HG03558 (cell line): Measurements from ENCODE around the gene RUSF1.
"Not testable (repeated sequence)": the region's sequence is repeated elsewhere in the genome, so short reads cannot be mapped to it uniquely, and the experiment has no call there.

ENCODE experiments used
- ATAC-seq: cut with Tn5 transposase; IDR thresholded peaks from one replicate; pipeline ENCODE4 v1.9.1; 2021; ENCODE audit warnings: moderate number of reproducible peaks; ENCODE audit not compliant: unreplicated experiment; ENCODE audit errors: extremely low read depth

RUSF1 gene

DNA sequence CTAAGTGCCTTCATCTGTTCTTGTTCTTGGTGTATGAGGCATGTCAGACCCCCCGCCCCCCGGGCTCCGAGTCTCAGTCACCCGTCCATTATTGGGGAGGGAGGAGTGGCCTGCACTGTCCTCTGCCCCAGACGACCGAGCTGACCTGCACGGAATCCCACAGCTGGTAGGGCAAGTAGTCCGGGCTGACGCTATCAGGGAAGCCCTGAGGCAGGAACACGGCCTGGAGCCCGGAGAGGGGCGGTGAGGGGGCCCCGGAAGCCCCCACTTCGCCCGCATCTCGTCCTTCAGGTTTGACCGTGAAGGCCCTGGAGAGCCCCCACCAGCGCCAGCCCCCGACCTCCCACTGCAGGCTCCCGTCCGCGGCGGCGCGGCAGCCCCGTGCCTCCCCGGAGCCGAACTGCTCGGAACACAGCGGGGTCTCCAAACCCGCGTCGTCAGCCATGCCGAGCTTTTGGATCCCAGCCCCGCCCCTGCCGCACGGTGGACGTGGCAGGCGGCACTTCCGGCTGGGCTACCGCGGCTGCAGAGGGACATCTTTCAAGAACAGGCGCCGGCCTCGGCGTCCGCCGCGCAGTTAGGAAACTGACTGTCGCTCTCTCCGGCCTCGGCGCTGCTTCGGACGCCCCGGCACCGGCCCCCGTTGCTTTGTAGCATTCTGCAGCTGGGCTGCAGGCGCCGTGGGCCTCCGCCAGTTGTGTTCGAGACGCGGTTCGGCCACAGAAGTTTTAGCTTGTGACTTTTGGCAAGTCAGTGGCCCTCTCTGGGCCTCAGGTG lies at the start of gene RUSF1:
Gene RUSF1, minus strand, starts transcription at position 463 of the 777 bp plus-strand sequence. Its CDS starts 18 bp downstream, at position 445.
- ATAC-seq: peak; percentile 72

DNA sequence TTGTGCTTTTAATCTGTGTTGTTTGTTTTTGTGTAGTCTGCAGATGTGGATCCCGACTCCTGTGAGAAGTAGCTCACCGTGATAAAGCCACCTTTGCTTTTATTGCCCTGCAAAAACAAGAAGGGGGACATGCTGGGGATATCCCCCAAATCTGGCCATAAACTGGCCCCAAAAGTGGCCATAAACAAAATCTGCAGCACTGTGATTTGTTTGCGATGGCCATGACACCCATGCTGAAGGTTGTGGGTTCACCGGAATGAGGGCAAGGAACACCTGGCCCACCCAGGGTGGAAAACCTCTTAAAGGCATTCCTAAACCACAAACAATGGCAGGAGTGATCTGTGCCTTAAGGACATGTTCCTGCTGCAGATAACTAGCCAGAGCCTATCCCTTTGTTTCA lies 34.6 kb upstream of the RUSF1 start:
- no peak for ATAC-seq

DNA sequence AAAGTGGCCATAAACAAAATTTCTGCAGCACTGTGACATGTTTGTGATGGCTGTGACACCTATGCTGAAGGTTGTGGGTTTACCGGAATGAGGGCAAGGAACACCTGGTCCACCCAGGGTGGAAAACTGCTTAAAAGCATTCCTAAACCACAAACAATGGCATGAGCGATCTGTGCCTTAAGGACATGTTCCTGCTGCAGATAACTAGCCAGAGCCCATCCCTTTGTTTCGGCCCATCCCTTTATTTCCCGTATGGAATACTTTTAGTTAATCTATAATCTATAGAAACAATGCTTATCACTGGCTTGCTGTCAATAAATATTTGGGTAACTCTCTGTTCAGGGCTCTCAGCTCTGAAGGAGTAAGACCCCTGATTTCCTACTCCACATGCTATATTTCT lies 31.6 kb upstream of the RUSF1 start:
- not testable (repeated sequence) for ATAC-seq

DNA sequence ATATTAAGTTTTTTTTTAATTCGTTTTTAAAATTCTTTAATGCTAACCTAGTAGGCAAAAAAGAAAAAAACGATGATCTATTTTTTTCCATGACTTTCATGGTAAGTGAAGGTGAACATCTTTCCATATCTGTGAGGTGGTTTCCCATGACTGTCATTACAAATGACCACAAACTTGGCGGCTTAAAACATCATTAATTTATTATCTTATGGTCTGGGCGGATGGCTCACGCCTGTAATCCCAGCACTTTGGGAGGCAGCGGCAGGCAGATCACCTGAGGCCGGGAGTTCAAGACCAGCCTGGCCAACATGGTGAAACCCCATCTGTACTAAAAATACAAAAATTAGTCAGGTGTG lies 30.0 kb upstream of the RUSF1 start:
- not testable (repeated sequence) for ATAC-seq

DNA sequence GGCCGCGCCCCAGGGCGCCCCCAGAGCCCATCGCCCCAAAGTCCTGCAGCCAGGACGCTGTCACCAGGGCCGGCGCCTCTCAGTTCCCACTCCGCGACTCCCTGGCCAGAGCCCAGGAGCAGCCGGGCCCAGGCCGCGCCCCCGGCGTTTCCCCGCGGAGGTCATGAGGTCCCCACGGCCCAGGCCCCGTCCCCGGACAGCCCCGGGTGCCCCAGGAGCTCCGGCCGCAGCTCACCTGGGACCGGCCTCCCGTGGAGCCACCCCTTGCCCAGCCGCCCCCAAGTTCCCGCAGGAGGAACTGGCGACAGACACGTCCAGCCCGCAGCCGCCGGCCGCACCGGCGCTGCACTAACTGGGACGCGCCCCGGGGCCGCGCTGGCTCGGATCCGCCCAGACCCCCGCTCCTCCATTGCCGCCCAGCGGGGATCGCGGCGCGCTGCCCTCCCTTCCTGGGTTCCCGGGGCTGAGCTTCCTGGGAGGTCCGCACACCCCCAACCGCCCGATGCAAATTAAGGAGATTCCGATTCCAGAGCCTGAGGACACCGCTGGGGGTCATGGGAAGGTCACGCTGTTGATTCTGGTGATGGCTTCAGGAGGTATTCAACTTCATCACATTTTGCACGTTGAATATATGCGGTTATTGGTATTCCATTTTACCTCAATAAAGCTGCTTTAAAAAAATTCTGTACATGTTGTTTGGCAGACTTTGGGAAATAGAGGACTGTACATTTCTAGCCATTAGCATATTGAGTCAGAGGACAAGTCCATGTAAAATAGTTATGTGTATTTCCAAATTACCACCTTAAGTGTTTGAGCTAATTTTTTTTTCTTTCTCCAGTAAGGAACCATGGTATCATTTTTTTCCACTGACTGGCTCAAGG lies 29.4 kb upstream of the RUSF1 start:
- no peak for ATAC-seq

DNA sequence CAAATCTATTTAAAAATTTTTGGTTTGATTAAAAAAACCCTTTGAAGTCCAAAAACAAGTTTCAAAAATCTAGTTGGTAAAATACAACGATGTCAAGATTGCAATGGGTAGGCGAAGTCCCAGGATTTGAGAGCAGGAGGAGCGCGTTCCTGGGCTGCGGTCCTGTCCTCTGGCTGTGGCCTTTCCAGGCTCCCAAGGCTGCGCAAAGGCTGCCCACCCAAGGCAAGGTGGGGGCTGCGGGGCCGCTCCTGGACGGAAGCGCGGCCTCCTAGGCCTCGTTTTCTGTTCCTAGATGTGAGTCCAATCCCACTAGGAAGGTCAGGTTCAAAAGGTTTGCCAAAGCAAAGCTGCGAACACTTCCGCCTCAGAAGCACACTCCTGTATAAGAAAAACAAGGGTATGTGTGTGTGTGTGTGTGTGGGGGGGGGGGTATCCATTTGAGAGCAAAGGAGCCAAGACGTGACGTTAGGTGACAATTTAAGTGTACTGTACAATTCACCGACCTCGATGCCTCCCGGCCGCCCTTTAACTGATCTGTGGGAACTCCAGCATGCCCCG lies 28.7 kb upstream of the RUSF1 start:
- ATAC-seq: no peak

DNA sequence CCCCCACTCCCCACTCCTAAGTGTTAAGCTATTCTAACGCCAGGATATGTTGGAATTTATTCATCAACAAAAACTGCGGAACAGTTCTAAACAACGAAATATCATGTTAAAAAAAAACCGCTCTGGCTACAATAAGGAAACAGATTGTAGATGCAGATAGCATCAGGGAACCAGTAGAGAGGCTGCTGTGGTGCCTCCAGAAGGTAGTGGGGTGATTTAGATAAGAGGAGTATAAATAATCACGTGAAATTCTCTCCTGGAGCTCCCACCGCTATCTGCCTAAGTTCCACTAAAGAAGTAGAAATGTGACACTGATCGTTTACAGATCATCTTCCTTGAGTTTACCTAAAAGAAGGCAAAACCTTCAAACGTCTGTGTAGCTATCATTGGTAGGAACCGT lies 27.5 kb upstream of the RUSF1 start:
- ATAC-seq: no peak

DNA sequence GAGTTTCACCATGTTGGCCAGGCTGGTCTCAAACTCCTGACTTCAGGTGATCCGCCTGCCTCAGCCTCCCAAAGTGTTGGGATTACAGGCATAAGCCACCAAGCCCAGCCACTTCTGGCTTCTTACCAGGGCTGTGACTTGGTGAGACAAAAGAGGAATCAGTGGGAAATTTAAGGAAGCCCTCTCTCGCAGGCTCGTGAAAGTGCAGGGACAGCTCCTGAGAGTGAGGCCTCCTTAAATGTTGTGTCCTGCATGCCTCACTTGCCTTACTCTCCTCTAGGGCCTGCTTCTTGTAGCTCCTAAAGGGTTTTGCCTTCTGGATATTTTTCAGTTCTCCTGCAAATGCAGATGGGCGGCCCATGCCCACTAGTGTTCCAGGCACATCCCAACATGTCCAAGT lies 24.7 kb upstream of the RUSF1 start:
- no peak for ATAC-seq

DNA sequence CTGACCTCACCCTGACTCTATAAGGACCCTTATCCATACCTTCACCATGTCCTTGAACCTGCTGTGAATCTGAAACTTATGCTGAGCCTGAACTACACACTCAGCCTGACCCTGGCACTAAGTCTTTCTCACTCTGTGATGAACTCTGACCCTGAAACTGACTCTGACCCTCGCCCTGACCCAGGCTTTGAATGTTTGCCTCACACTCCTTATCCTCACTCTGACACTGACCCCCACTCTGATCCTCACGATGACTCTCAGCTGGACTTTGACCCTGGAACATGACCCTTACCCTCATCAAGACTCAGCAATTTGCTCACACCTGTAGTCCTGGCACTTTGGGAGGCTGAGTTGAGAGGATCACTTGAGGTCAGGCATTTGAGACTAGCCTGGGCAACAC lies 23.9 kb upstream of the RUSF1 start:
- no peak for ATAC-seq

DNA sequence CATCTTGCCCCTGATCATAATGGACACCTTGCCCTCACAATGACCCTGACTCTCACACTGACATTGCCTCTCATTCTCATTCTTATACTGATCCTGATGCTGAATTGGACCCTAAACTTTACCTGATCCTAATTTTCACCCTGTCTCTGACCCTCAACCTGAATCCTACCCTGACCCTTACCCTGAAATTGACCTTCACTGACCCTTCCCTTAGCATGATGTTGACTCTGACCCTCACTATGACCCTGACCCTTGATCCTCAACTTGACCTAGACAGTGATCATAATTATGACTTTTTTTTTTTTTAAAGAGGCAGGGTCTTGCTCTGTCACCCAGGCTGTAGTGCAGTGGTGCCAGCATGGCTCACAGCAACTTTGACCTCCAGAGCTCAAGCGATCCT lies 22.9 kb upstream of the RUSF1 start:
- ATAC-seq: no peak

DNA sequence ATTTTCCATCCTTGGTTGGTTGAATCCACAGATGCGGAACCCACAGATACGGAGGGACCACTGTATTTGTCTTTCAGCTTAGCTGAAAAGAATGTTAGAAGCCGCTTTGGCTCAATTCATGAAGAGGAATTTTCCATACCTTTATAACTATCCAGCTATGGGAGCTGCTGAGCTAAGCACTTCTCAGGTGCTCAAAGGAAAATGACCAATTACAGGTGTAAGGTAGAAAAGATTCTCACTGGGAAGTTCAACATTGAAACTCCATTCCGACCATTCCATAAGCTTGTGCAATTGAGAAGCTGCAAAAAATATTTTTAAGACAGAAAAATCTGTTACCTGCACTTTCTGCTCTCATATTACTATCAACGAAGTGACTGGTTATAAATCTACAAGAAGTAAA lies 22.2 kb upstream of the RUSF1 start:
- no peak for ATAC-seq

DNA sequence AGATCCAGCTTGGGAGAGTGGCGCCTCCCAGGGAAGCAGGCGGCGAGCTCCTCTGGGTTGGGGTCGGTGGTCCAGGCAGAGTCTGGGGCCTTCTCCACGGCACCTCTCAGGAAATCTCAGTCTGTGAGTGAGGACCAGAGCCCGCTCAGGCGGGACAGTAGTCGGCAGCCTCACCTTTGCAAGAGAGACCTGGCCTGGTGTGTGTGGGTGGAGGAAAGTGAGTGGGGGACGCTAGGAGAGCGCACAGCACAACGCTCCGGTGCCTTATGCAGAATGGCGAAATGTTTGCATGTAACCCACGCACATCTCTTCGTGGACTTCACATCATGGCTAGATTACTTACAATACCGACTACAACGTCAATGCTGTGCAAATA lies 21.7 kb upstream of the RUSF1 start:
- ATAC-seq: no peak

DNA sequence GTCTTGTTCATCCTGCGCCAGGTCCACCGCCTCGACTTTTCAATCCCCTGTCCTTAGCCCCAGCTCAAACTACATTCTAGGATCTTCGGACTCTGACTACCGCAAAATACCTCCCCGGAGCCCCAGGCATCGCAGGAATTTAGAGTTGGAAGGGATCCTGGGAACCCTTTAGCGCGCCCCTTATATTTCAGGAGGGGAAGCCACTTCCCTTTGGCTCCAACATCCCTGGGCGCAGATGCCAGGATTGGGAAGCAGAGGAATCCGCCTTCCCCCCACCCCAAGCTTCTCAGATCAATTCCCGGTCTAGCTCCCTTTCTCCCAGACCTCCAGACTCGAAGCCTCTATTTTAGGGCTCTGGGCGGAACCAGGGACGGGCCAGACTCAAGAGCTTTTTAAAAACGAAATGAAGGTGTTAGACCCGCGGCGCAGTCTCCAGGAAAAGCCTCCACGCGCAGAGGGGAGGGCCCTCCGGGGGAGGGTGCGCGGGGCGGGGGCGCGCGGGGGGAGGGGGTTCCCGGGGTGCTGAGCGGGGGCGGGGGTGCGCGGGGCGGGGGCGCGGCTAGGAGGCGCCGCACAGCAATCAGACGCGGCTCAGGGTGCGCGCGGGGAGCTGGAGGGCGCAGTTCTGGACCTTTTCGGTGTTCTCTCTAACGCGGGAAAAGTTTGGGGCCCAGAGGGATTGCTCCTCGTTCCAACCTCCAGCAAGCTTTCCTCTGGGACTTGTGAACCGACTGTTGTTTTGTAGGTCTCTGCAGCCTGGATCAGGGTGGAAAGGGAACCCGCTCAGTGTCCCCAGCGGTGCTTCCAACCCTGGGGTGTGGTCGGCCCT lies 21.1 kb upstream of the RUSF1 start:
- no peak for ATAC-seq

DNA sequence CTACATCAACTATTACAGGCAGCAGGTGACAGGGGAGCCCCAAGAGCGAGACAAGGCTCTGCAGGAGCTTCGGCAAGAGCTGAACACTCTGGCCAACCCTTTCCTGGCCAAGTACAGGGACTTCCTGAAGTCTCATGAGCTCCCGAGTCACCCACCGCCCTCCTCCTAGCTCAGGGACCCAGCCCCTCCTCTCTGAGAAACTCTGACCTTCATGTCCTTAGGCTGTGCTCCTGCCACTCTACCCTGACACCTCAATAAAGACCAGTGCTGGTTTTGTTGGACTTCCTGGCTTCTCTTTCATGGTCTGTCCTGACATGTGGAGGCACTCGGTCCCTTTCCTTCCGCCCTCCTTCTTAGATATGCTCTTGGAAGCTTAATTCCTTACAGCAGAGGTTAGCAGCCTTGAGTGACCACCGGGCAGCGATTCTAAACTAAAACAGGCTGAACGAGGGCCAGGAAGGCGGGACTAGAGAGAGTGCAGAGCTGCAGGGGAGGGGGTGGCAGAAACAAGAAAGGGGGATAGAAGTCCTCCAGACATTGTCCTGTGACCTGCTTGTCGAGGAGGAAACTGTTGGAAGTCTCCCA lies 20.4 kb upstream of the RUSF1 start:
- no peak for ATAC-seq

DNA sequence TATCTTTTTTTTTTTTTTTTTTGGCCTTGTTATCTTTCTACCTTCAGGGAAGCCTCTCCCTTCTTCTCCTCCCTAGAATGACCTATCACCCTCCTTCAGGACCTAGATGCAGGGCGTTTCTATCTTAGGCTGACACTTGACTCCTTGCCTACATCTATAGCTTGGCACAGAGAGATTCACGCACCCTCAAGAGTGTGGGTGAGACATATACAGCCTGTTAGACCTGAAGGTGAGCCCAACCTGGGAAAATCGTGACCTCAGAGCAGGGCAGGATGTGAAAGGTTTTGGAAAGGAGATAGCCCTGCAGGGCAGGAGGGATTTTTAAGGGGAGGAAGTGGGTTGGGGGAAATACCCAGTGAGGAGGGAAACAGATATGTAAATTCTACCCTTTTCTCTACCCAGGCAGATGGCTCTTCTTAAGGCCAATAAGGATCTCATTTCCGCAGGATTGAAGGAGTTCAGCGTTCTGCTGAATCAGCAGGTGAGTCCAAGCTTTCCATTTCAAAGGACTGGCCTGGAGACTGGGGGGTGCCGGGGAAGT lies 19.6 kb upstream of the RUSF1 start, which contains the start of gene AHSP:
Gene AHSP, plus strand, starts transcription at position 167 of the 541 bp plus-strand sequence. Its CDS starts 240 bp downstream, at position 407.
- no peak for ATAC-seq

DNA sequence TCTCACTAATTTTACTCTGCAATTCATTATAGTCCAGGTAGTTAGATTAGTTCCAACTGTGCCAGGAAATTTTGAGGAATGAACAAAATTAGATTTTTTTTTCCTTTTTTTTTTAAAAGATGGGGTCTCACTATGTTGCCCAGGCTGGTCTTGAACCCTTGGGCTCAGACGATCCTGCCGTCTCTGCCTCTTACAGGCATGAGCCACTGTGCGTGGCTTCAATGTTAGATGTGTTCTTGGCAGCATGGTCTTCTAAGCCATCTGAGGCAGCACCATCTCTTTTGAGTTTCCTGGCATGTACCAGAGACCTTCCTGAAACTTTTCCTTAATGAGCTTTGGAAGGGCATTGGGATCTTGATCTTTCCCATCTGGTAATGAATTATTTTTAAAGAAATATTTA lies 16.9 kb upstream of the RUSF1 start:
- no peak for ATAC-seq

DNA sequence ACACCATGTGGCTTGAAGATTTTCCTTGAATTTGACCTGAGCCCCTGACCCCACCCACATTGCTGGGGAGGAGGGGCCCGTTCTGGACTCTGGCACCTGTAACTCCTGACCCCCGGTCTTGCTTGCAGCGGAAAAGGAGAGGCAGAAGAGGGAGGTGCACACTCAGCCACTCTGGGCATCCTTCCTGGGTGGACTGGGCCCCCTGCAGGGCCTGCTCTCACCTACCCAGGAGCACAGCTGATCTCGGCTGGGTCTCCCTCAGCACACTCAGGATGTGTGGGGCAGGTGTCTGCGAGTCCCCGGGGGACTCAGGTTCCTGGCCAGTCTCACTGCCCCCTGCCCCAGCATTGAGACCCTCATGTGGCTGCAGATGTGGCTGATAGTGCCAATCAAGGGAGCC lies 15.6 kb upstream of the RUSF1 start:
- ATAC-seq: not testable (repeated sequence)

DNA sequence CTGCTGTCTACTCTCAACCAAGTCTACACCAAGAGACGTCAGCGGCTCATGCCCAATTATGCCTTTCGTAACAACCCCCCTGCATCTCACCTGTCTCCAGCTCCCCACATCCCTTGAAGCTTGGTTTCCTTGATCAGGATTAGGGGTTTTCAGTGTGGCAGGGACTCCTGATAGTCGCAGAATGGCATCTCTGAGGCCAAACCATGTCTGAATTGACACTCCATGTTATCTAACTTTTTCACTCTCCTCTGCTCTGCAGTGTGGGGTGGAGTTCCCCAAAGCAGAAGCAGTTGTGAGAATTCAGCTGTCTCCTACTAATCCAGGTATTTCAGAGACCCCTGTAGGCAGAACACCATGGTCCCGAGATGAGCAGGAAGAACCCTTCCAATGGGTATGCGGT lies 13.9 kb upstream of the RUSF1 start:
- no peak for ATAC-seq

DNA sequence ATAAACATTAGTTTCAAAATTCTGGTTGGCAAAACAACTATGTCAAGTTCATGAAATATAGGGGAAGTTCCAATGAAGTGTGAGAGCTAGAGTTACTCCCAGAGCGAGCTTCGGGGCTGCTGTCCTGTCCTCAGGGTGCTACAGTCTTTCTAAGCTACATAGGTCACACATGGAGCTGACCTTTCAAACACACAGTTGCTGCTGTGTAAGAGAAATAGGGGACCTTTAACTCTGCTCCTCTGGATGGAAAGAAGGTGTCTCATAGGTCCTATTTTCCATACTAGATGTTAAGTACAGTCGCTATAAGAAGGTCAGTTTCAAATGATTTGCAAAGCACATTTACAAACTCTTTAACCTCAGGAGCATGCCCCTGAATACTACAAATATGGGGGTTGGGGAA lies 13.2 kb upstream of the RUSF1 start:
- ATAC-seq: no peak
